GM18508 (cell line): Measurements from ENCODE around the gene TRRAP.
"Not testable (repeated sequence)": the region's sequence is repeated elsewhere in the genome, so short reads cannot be mapped to it uniquely, and the experiment has no call there.

ENCODE experiments used
- ATAC-seq: cut with Tn5 transposase; IDR thresholded peaks from one replicate; pipeline ENCODE4 v1.9.1; 2021; ENCODE audit warnings: moderate number of reproducible peaks; ENCODE audit not compliant: insufficient read depth, unreplicated experiment

TRRAP gene

GRCh38 chr7:99038086-99038855 is 159.9 kb downstream of the TRRAP start:
- no peak for ATAC-seq

DNA sequence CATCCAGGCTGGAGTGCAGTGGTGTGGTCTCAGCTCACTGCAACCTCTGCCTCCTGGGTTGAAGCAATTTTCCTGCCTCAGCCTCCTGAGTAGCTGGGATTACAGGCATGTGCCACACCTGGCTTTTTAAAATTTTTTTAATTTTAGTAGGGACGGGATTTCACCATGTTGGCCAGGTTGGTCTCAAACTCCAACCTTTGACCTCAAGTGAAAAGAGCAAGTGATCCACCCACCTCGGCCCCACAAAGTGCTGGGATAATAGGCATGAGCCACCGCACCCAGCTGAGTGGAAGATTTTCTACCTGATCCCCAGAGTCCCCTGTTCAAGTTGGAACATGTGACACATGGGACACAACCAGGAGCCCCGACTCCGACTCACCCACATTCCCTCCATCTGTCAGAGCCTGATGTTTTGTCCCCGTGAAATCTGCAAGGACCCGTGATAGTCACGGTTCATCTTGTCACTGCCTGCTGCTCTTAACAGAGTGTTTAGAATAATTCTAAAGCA is 161.1 kb downstream of the TRRAP start:
- no peak for ATAC-seq

GRCh38 chr7:99040104-99040958 is 162.0 kb downstream of the TRRAP start:
- no peak for ATAC-seq

DNA sequence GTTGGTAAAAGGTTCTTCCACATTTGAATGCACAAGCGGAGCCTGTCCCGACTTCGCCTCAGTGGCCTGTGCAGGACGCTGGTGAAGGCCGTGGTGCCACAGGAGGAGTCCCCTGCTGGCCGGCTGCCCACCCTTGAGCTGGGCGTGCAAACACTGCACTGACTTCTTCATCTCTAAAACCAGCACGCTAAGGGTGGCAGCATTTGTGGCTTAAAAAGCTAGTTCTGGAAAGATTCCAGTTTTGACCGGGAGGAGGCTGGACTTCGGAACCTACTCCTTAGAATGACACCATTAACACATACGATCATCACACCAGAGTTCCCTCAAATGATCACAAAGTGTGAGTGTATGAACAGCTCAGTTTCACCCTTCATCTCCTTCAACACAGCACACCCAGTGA is 163.2 kb downstream of the TRRAP start:
- ATAC-seq = no peak

DNA sequence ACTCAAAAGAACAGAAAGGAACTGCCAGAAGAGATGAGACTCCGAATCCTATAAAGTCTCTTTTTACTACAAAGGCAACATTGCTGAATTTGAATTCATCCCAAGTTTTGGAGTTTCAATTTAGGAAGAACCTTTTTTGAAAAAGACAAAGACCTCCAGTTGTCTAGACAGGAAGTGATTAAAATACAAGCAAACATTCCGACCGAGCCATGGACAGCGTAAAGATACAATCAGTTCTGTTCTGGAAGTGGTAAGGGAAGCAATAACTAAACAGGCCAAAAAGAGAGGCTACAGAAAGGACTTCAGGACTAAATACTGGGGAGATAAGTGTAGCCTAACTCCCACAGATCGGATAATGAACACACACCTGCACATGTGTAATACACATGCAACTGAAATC is 164.6 kb downstream of the TRRAP start:
- ATAC-seq = no peak

DNA sequence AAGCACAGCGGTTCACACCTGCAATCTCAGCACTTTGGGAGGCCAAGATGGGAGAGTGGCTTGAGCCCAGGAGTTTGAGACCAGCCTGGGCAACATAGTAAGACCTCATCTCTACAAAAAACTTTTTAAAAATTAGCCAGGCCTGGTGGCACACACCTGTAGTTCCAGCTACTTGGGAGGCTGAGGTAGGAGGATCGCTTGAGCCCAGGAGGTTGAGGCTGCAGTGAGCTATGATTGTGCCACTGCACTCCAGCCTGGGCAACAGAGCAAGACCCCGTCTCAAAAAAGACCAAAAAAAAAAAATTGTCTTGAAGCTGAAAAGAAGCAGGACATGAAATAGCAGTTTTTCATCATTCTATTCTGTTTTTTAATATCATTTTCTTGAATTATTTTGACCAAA is 166.5 kb downstream of the TRRAP start:
- ATAC-seq = not testable (repeated sequence)

DNA sequence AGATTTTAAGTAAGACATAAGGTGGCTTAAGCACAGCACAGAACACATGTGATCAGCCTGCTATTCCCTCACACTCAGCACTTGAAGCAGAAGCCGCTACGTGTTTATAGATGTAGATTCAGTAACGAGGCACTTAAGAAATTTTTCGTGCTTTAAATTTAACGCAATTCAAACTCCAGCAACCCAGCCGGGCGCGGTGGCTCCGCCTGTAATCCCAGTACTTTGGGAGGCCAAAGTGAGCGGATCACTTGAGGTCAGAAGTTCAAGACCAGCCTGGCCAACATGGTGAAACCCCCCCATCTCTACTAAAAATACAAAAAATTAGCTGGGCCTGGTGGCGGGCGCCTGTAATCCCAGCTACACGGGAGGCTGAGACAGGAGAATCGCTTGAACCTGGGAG is 167.9 kb downstream of the TRRAP start:
- not testable (repeated sequence) for ATAC-seq

GRCh38 chr7:99046722-99047121 is 168.4 kb downstream of the TRRAP start:
- ATAC-seq = no peak

GRCh38 chr7:99047526-99048077 is 169.3 kb downstream of the TRRAP start:
- ATAC-seq = no peak

DNA sequence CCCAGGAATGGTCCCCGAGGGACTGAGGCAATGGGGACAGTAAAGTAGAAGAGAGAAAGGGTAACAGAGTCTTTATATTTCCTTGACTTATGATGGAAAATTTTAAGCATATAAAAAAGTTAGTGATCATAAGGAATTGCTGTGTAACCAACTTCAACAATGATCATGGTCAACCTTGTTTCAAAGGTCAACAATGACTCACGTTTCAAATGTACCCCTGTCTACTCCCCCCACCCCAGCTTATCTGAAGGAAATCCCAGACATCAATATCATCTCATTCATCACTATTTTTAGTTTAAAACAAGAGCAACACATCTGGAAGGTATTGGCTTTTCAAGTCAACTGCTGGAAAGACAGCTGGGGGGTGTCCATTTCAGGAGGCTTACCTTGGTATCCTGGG is 172.6 kb downstream of the TRRAP start:
- no peak for ATAC-seq

DNA sequence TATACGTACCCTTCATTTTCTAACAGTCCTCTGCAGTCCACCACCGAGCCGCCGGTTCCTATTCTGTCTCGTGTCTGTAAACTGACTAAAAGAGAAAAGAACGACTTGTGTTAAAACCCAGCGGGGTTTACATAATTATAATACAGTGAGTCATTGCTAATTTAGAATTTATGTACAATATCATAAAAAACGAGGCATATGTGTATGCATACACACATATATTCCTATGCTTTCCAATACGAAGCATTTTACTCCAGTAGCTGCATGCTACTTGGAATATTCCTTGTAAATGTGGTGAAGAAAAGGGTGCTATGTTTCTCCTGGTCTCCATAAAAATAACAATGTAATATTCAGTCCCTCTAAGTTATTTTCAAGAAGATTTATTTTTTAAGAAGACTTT is 176.4 kb downstream of the TRRAP start:
- no peak for ATAC-seq

GRCh38 chr7:99061001-99061776 is 182.9 kb downstream of the TRRAP start:
- ATAC-seq = no peak
